K562 (cell line): Measurements from ENCODE around the gene IGDCC3. TPM values are rescaled to one million over a fixed set of nuclear protein-coding genes. Genes with fewer than 3 reads are reported as not detected.

Experiments
- ATAC-seq: fragments of 200-7000 bp; cut with Tn5 transposase; 3 replicates; pipeline ENCODE4 v1.9.1; 2020; ENCODE audit warnings: moderate library complexity
- BruUV-seq: library from RNA; stranded (reverse); fragments of 400-500 nt; replicated peaks from 2 replicates; lab custom pipeline; 2021; lab: Mats Ljungman, UMichigan
- CTCF ChIA-PET: fragments of 300-600 bp; formaldehyde crosslinking; extraction: SDS; loops from one replicate; lab custom pipeline; 2021; ENCODE audit warnings: low intra/inter-chr PET ratio; lab: Yijun Ruan, JAX
- POLR2A ChIA-PET: fragments of 300-600, 350-650 bp; sonication (Branson Sonifier 250); formaldehyde crosslinking; extraction: SDS; loops from one replicate; lab custom pipeline; 2021; ENCODE audit warnings: antibody characterized with exemption, inconsistent platforms; lab: Yijun Ruan, JAX
- DNase-seq, 4 experiments: peaks; one replicate each; pipeline versions ENCODE4 v3.0.0 to v3.0.0-alpha.2; 2011 to 2018; ENCODE audit warnings: low spot score in 3 of 4, mixed read lengths in 3 of 4; ENCODE audit errors: extremely low read depth in 1 of 4
- FAIRE-seq: peaks from 2 replicates; lab custom pipeline; 2011; peaks lifted over from hg19 to GRCh38; lab: Jason Lieb, UNC
- H2AFZ ChIP-seq: 2 replicates; pipeline ENCODE4 v1.6.0; 2011; ENCODE audit warnings: low read depth, low read length, control low read depth, inconsistent platforms
- H3K27ac ChIP-seq: fragments of 200-600 bp; 3 replicates; pipeline ENCODE4 v1.8.0; 2011; ENCODE audit warnings: low read depth, mild to moderate bottlenecking, control low read depth, inconsistent platforms, low read length, moderate library complexity, mixed read lengths; ENCODE audit errors: extremely low read depth
- H3K27me3 ChIP-seq, 2 experiments: fragments of 300-600 bp in 1 of 2; 2 replicates in 1 of 2; 3 replicates in 1 of 2; pipeline versions ENCODE4 v1.6.0 to v1.8.0; 2011; ENCODE audit warnings: inconsistent platforms in 2 of 2, low read length in 2 of 2, mild to moderate bottlenecking in 1 of 2, mixed read lengths in 1 of 2, moderate library complexity in 1 of 2; ENCODE audit not compliant: control insufficient read depth in 2 of 2, insufficient read depth in 2 of 2
- H3K36me3 ChIP-seq: fragments of 300-600 bp; 3 replicates; pipeline ENCODE4 v1.8.0; 2011; ENCODE audit warnings: mild to moderate bottlenecking, low read length, inconsistent platforms; ENCODE audit not compliant: control insufficient read depth, insufficient read depth
- H3K4me1 ChIP-seq, 2 experiments: fragments of 200-600 bp in 1 of 2; replicated peaks in 1 of 2; 2 replicates in 1 of 2; 3 replicates in 1 of 2; pipeline versions ENCODE4 v1.5.1 to v1.8.0; 2011; ENCODE audit warnings: inconsistent platforms in 2 of 2, low read length in 2 of 2, mild to moderate bottlenecking in 1 of 2, mixed read lengths in 1 of 2, moderate library complexity in 1 of 2; ENCODE audit not compliant: control insufficient read depth in 2 of 2, insufficient read depth in 2 of 2
- H3K4me2 ChIP-seq: 2 replicates; pipeline ENCODE4 v1.6.1; 2011; ENCODE audit warnings: low read length, control low read depth, inconsistent platforms, mixed read lengths; ENCODE audit not compliant: insufficient read depth
- H3K4me3 ChIP-seq: fragments of 200-600 bp; sonication (generic), shearing (Covaris generic); 2 replicates; pipeline ENCODE4 v1.5.1; 2016; ENCODE audit warnings: control low read depth, inconsistent platforms
- H3K79me2 ChIP-seq: fragments of 200-600 bp; 3 replicates; pipeline ENCODE4 v1.8.0; 2011; ENCODE audit warnings: low read length, inconsistent platforms; ENCODE audit not compliant: control insufficient read depth, insufficient read depth
- H3K9ac ChIP-seq, 2 experiments: 2 replicates each; pipeline versions ENCODE4 v1.6.0 to v1.6.1; 2011; ENCODE audit warnings: low read depth in 2 of 2, low read length in 2 of 2, control low read depth in 1 of 2, inconsistent platforms in 1 of 2, mild to moderate bottlenecking in 1 of 2, mixed read lengths in 1 of 2; ENCODE audit not compliant: insufficient read depth in 1 of 2
- H3K9me1 ChIP-seq: one replicate; pipeline ENCODE4 v1.6.0; 2011; ENCODE audit warnings: inconsistent platforms, mild to moderate bottlenecking, low read length, moderate library complexity; ENCODE audit not compliant: control insufficient read depth, insufficient read depth
- H3K9me3 ChIP-seq: replicated peaks from 2 replicates; pipeline ENCODE4 v1.5.1; 2011; ENCODE audit warnings: low read depth, low read length, inconsistent platforms; ENCODE audit not compliant: control insufficient read depth, insufficient read depth
- H4K20me1 ChIP-seq: replicated peaks from 2 replicates; pipeline ENCODE4 v1.6.1; 2011; ENCODE audit warnings: low read length, inconsistent platforms, mixed read lengths; ENCODE audit not compliant: control insufficient read depth, insufficient read depth
- FOXK1 ChIP-seq: sonication (generic); formaldehyde crosslinking; IDR thresholded peaks from 2 replicates; pipeline ENCODE4 v1.8.0; 2022; ENCODE audit warnings: missing genetic modification reagents, mild to moderate bottlenecking, borderline replicate concordance
- KAT7 ChIP-seq: sonication (generic); formaldehyde crosslinking; IDR thresholded peaks from 2 replicates; pipeline ENCODE4 v1.8.0; 2022; ENCODE audit warnings: missing genetic modification reagents, mild to moderate bottlenecking, borderline replicate concordance
- PHB ChIP-seq: fragments of 250-450 bp; sonication (Bioruptor Pico); IDR thresholded peaks from 2 replicates; pipeline ENCODE4 v1.5.0; 2021
- SMARCE1 ChIP-seq: fragments of 450-650 bp; IDR thresholded peaks from 2 replicates; pipeline ENCODE4 v1.7.1; 2016; ENCODE audit warnings: mild to moderate bottlenecking
- WGBS: fragments of 100-300 bp; shearing (Covaris generic); methylation state at CpG from one replicate; pipeline ENCODE4 v1.1.6; 2016; ENCODE audit warnings: low coverage, mixed read lengths; ENCODE audit not compliant: insufficient coverage; ENCODE audit errors: missing lambda C conversion rate; 5-methylcytosine and 5-hydroxymethylcytosine counted together
- in situ Hi-C: fragments of 300-500 bp; cut with MboI; formaldehyde crosslinking; loops from 4 replicates; pipeline ENCODE4 v1.15.0; 2018; ENCODE audit warnings: inconsistent platforms, mixed read lengths
- intact Hi-C: fragments of 100-400 bp; cut with micrococcal nuclease; formaldehyde crosslinking; loops from 2 replicates; pipeline ENCODE4 v1.14.2; 2022
- polyA plus RNA-seq, 8 experiments: library from polyadenylated mRNA; depleted of rRNA in 4 of 8; stranded (reverse) in 5 of 8; unstranded in 3 of 8; fragments of >200 nt; fragmentation: Nextera tagmentation in 2 of 8; fragmentation: Illumina TruSeq in 1 of 8; extraction: Ambion mirVana in 2 of 8; extraction: Trizol in 1 of 8; gene quantifications; 2 replicates each; pipeline versions ENCODE4 v1.2.1 to v1.2.3, GENCODE V29; 2011 to 2014; ENCODE audit warnings: inconsistent platforms in 1 of 8, missing spikeins in 1 of 8
- total RNA-seq, 7 experiments: library from RNA; depleted of rRNA in 6 of 7; stranded (reverse); fragments of >200 nt in 6 of 7; fragmentation: Illumina TruSeq in 2 of 7; extraction: Trizol in 2 of 7; gene quantifications; 2 replicates each; pipeline versions ENCODE4 v1.2.1 to v1.2.3, GENCODE V29; 2011 to 2021; ENCODE audit warnings: low replicate concordance in 1 of 7
- TF ChIP-seq, protein P1 (sequence below): fragments of 250-450 bp; sonication (Bioruptor Pico); IDR thresholded peaks from 2 replicates; pipeline ENCODE4 v1.8.0; 2021; ENCODE audit warnings: moderate library complexity, mild to moderate bottlenecking, inconsistent platforms

Gene IGDCC3
- total and polyA plus RNA-seq, 9 of the 15 experiments (the other 6 are each of a cell fraction or from before 2014, with no cell fraction given) = not detected

DNA sequence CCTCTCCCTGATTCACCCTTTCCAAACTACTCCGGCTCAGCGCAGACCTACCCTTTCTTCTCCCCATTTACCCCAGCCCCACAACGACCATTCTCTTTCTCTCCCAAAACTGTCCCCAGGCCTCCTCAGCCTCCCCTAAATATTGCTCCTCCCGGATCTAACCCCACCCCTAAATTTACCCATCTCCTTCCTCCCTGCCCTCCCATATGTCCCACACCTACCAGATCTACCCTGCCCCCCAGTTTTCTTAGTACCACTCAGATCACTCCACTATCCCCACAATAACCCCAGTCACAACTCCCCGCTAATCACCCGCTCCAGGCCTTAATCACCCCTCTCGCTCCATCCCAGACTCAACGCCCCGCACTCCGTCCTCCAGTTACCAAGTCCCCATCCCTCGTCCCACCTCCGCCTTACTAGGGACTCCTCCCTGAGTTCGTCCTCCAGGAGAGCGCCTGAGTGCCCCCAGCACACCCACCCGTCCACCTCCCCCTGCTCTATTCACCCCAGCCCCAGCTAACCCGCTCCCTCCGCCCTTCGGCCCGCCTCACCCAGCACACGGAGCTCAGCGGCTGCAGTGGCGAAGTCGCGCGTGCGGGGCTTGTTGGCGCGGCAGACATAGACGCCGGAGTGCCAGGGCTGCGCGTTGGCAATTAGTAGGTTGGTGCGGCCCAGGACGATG is 18.6 kb upstream of the IGDCC3 start:
- Histone ChIP-seq H3K36me3 (no peaks in the 10 kb centered on the region), H3K4me3 (no peak overlapping the region), H3K27me3 (peaks cover 47 to 71% of the 10 kb centered on the region in 2 experiments), H3K27ac (no peak overlapping the region), H3K9me1 (no peaks in the 10 kb centered on the region)
- FAIRE-seq = no peak
- WGBS = 28% methylated on average over 26 of the region's 34 CpGs
- intact Hi-C loops = no loop called here
- TF ChIP-seq PHB (no peak), KAT7 (CRISPR knock-in tag) (no peak), FOXK1 (CRISPR knock-in tag) (no peak), SMARCE1 (no peak)
- TF ChIP-seq, protein P1, sequence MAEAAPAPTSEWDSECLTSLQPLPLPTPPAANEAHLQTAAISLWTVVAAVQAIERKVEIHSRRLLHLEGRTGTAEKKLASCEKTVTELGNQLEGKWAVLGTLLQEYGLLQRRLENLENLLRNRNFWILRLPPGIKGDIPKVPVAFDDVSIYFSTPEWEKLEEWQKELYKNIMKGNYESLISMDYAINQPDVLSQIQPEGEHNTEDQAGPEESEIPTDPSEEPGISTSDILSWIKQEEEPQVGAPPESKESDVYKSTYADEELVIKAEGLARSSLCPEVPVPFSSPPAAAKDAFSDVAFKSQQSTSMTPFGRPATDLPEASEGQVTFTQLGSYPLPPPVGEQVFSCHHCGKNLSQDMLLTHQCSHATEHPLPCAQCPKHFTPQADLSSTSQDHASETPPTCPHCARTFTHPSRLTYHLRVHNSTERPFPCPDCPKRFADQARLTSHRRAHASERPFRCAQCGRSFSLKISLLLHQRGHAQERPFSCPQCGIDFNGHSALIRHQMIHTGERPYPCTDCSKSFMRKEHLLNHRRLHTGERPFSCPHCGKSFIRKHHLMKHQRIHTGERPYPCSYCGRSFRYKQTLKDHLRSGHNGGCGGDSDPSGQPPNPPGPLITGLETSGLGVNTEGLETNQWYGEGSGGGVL (CRISPR knock-in tag) = no peak
- TF ChIP-seq, all 486 proteins: peak for 0
- in situ Hi-C loops = no loop called here
- ATAC-seq = no peak
- no peak for DNase-seq
- CTCF ChIA-PET = no interaction called here
- Histone ChIP-seq H3K79me2 (no peaks in the 10 kb centered on the region), H3K4me2 (no peak overlapping the region), H2AFZ (no peak overlapping the region), H4K20me1 (no peaks in the 10 kb centered on the region; the same call in 1 of the 2 replicates), H3K9ac (no peak overlapping the region), H3K4me1 (peaks cover 4 to 13% of the 10 kb centered on the region in 2 experiments; a peak in 3 of 5 replicates), H3K9me3 (no peaks in the 10 kb centered on the region)
- POLR2A ChIA-PET = interaction anchor here (1.0 to 3.3 kb wide), 3 partner anchors 9 to 91 kb away, joined by 4 to 24 read pairs (median 16); partner anchors contain the start of gene RNU5B-1
- BruUV-seq = no TSS peak
